Thoracic aorta (tissue), 2 donors: Measurements from ENCODE around the gene RXFP2. TPM values are rescaled to one million over a fixed set of nuclear protein-coding genes. Genes with fewer than 3 reads are reported as not detected.

ENCODE experiments used
- ATAC-seq: fragments of 150-250 bp; one replicate; pipeline ENCODE4 v1.8.0; 2017; ENCODE audit warnings: low read depth; ENCODE audit not compliant: insufficient number of reproducible peaks, low FRiP score
- DNase-seq: peaks from one replicate; pipeline ENCODE4 v3.0.0-alpha.2; 2020; ENCODE audit warnings: low spot score
- H3K27ac ChIP-seq, 2 donors: fragments of 200-600 bp; sonication (generic); 1 replicate in 1 of 2; 2 replicates in 1 of 2; pipeline ENCODE4 v1.5.1; 2016; ENCODE audit warnings: mild to moderate bottlenecking in 2 of 2, moderate library complexity in 2 of 2
- H3K27me3 ChIP-seq: fragments of 200-600 bp; sonication (generic); replicated peaks from 2 replicates; pipeline ENCODE4 v1.6.0; 2016; ENCODE audit warnings: mild to moderate bottlenecking; ENCODE audit not compliant: insufficient read depth
- H3K36me3 ChIP-seq: fragments of 200-600 bp; sonication (generic); one replicate; pipeline ENCODE4 v1.5.1; 2016
- H3K4me1 ChIP-seq, 2 donors: fragments of 200-600 bp; sonication (generic); 1 replicate in 1 of 2; 2 replicates in 1 of 2; pipeline versions ENCODE4 v1.5.1 to v1.6.0; 2016; ENCODE audit warnings: low read depth in 2 of 2, mild to moderate bottlenecking in 1 of 2; ENCODE audit not compliant: control insufficient read depth in 1 of 2
- H3K4me3 ChIP-seq: fragments of 200-600 bp; sonication (generic); 2 replicates; pipeline ENCODE4 v1.5.1; 2016; ENCODE audit warnings: mild to moderate bottlenecking
- H3K9me3 ChIP-seq: fragments of 200-600 bp; sonication (generic); 2 replicates; pipeline ENCODE4 v1.5.1; 2016
- CTCF ChIP-seq: fragments of 200-600 bp; sonication (generic); IDR thresholded peaks from one replicate; pipeline ENCODE4 v1.5.1; 2019; ENCODE audit warnings: antibody characterized with exemption
- total RNA-seq, 2 donors: library from RNA; depleted of rRNA; stranded (reverse); fragments of >200 nt; gene quantifications; one replicate each; pipeline versions ENCODE4 v1.1.0 to v1.2.3, GENCODE V29; 2016

Gene RXFP2
- total RNA-seq, 2 donors from 2014 or later, result 0.21 to 3.0 TPM

GRCh38 chr13:31781064-31781463 lies 41.7 kb downstream of the RXFP2 start:
- H3K9me3 ChIP-seq, result no peaks in the 10 kb centered on the region
- TF ChIP-seq CTCF, result no peak
- H3K27ac ChIP-seq, result no peak overlapping the region
- ATAC-seq, result no peak
- no peaks in the 10 kb centered on the region for H3K27me3 ChIP-seq
- no peaks in the 10 kb centered on the region for H3K36me3 ChIP-seq
- H3K4me3 ChIP-seq, result no peak overlapping the region
- H3K4me1 ChIP-seq, result peaks cover 0 to 20% of the 10 kb centered on the region in 2 donors
- no peak for DNase-seq

GRCh38 chr13:31786011-31786410 lies 46.7 kb downstream of the RXFP2 start:
- peaks cover 0 to 10% of the 10 kb centered on the region in 2 donors for H3K4me1 ChIP-seq
- H3K36me3 ChIP-seq, result no peaks in the 10 kb centered on the region
- H3K9me3 ChIP-seq, result no peaks in the 10 kb centered on the region
- no peaks in the 10 kb centered on the region for H3K27me3 ChIP-seq
- ATAC-seq (no peak), DNase-seq (no peak)
- H3K4me3 ChIP-seq, result no peak overlapping the region
- no peak overlapping the region for H3K27ac ChIP-seq
- TF ChIP-seq CTCF, result no peak

GRCh38 chr13:31790992-31791391 lies 51.7 kb downstream of the RXFP2 start:
- Histone ChIP-seq H3K36me3 (no peaks in the 10 kb centered on the region), H3K4me1 (no peaks in the 10 kb centered on the region), H3K9me3 (no peaks in the 10 kb centered on the region), H3K4me3 (no peak overlapping the region), H3K27ac (no peak overlapping the region), H3K27me3 (no peaks in the 10 kb centered on the region)
- no peak for DNase-seq
- TF ChIP-seq CTCF, result no peak
- no peak for ATAC-seq

GRCh38 chr13:31793246-31793645 lies 53.9 kb downstream of the RXFP2 start:
- Histone ChIP-seq H3K9me3 (no peaks in the 10 kb centered on the region), H3K4me3 (no peak overlapping the region), H3K4me1 (no peaks in the 10 kb centered on the region), H3K27me3 (no peaks in the 10 kb centered on the region), H3K36me3 (no peaks in the 10 kb centered on the region), H3K27ac (no peak overlapping the region)
- DNase-seq (no peak), ATAC-seq (no peak)
- TF ChIP-seq CTCF, result no peak

GRCh38 chr13:31794452-31794851 lies 55.1 kb downstream of the RXFP2 start:
- H3K27ac ChIP-seq, result no peak overlapping the region
- no peaks in the 10 kb centered on the region for H3K9me3 ChIP-seq
- no peak for DNase-seq
- H3K27me3 ChIP-seq, result no peaks in the 10 kb centered on the region
- H3K4me3 ChIP-seq, result no peak overlapping the region
- no peak for TF ChIP-seq CTCF
- no peaks in the 10 kb centered on the region for H3K36me3 ChIP-seq
- ATAC-seq, result no peak
- H3K4me1 ChIP-seq, result no peaks in the 10 kb centered on the region
